GM12891 (cell line): ENCODE measurements around the gene FHL1.

Source experiments
- PAX5 ChIP-seq: IDR thresholded peaks from 2 replicates; pipeline ENCODE4 v1.6.1; 2011; ENCODE audit warnings: low read length, moderate library complexity, mild to moderate bottlenecking; ENCODE audit not compliant: insufficient read depth, severe bottlenecking
- POLR2A ChIP-seq: IDR thresholded peaks from 2 replicates; pipeline ENCODE4 v1.6.1; 2011; ENCODE audit warnings: low read depth, low read length, control low read depth
- POLR2AphosphoS5 ChIP-seq: IDR thresholded peaks from 2 replicates; pipeline ENCODE4 v1.6.1; 2011; ENCODE audit warnings: low read depth, low read length, control low read depth
- SPI1 ChIP-seq: IDR thresholded peaks from 2 replicates; pipeline ENCODE4 v1.6.1; 2011; ENCODE audit warnings: low read depth, low read length, control low read depth
- TAF1 ChIP-seq: IDR thresholded peaks from 2 replicates; pipeline ENCODE4 v1.6.1; 2011; ENCODE audit warnings: low read depth, low read length, control low read depth

DNA sequence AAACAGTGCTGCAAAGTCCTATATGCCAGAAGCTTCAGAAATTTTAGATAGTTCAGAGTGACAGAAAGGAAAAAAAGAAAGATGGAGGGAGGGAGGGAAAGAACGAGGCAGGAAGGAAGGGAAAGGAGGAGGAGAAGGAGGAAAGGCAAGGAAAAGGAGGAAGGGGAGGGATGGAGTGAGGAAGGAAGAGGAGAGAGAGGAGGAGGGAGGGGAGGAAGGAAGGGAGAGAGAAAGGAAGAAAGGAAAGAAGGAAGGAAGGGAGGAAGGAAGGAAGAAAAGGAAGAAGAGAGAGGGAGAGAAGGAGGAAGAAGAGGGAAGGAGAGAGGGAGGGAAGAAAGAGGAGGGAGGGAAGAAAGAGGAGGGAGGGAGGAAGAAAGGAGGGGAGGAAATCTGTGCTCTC, 42.4 kb upstream of the FHL1 start:
- TF ChIP-seq SPI1 (no peak), POLR2A (no peak), POLR2AphosphoS5 (no peak), PAX5 (no peak), TAF1 (no peak)
